Measurements from ENCODE around the gene RPL29.

RPL29 gene

GRCh38 chr3:51966486-51966885 is 29.2 kb downstream of the RPL29 start:
- no peak for TF ChIP-seq CTCF (IDR thresholded peaks at IDR 0.05; ENCODE audit: borderline replicate concordance, control extremely low read depth, extremely low read depth, insufficient read depth, missing control alignments)
- DNase-seq (ENCODE audit: low spot score), result no peak
- in situ Hi-C loops (cut with MboI; ENCODE audit: low sequenced_read_pairs, unreplicated experiment), result no loop called here

DNA sequence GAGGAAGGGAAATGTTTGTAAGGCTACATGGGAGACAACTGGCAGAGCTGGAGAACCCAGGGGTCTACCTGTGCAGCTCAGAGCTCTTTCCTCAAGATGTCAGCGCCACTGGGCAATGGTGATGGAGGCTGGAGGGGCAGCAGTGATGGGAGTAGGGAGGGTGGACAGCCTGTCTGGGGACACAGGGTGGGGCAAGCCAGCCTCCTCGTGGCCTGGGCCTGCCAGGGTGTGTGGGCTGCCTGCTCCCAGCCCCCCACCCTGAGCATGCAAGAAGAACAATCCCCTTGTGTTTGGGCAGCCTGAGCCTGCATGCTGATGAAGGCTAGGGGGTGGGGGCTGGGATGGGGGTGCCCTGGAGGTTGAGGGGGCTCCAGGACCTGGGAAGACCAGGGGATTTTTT is 29.7 kb downstream of the RPL29 start:
- TF ChIP-seq CTCF (IDR thresholded peaks at IDR 0.05; ENCODE audit: borderline replicate concordance, control extremely low read depth, extremely low read depth, insufficient read depth, missing control alignments), result no peak
- in situ Hi-C loops (cut with MboI; ENCODE audit: low sequenced_read_pairs, unreplicated experiment), result no loop called here
- no peak for DNase-seq (ENCODE audit: low spot score)

DNA sequence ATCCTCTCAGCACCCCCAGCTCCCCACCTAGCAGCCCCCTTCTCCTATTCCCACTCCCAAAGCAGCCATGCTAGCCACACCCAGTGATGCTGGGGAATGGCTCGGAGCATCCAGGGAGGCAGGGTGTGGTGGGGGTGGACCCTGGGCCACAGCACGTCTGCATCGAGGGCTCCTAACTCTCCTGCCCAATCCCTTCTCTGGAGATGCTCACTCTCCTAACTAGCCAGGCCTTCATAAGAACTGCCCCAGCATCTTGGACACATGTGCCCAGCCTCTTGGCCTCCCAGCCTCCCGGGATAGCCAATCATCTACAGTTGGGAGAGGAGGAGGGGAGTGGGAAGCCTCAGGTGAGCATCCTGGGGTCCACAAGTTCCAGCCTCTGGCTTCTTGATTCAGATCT is 31.2 kb downstream of the RPL29 start:
- in situ Hi-C loops (cut with MboI; ENCODE audit: low sequenced_read_pairs, unreplicated experiment), result no loop called here
- no peak for TF ChIP-seq CTCF (IDR thresholded peaks at IDR 0.05; ENCODE audit: borderline replicate concordance, control extremely low read depth, extremely low read depth, insufficient read depth, missing control alignments)

DNA sequence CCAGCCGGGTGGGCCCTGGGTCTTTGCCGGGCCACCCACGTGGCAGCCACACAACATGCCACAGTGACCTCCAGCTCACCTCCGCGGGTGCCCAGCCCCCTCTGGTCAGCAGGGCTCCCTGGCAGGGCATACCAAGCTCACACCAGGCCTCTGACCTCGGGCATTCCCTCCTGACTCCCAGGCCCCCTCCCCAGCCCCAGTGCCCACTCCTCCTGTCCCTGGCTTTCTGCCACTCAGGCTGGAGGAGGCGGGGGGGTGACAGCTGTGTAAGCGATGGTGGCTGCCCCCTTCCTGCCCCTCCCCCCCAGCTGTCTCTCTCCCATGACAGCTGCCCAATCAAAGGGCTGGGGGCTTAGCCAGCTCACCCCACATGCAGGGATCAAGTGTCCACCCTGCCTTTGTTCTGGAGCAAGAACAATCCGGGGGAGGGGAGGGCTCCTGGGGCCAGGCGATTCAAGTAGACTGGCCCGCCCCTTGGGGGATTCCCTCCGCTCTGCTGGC is 31.7 kb downstream of the RPL29 start:
- in situ Hi-C loops (cut with MboI; ENCODE audit: low sequenced_read_pairs, unreplicated experiment), result no loop called here
- no peak for DNase-seq (ENCODE audit: low spot score)
- no peak for TF ChIP-seq CTCF (IDR thresholded peaks at IDR 0.05; ENCODE audit: borderline replicate concordance, control extremely low read depth, extremely low read depth, insufficient read depth, missing control alignments)

More for the DNA sequence above, 31.2 kb downstream of the RPL29 start:
- DNase-seq (ENCODE audit: low spot score), result no peak

- in situ Hi-C loops (cut with MboI; ENCODE audit: low sequenced_read_pairs, unreplicated experiment), result no loop called here
- DNase-seq (ENCODE audit: low spot score), result no peak
- TF ChIP-seq CTCF (IDR thresholded peaks at IDR 0.05; ENCODE audit: borderline replicate concordance, control extremely low read depth, extremely low read depth, insufficient read depth, missing control alignments), result no peak
Measured at GRCh38 chr3:51962854-51963530, 32.7 kb downstream of the RPL29 start.

GRCh38 chr3:51961602-51962569 is 33.8 kb downstream of the RPL29 start:
- no peak for TF ChIP-seq CTCF (IDR thresholded peaks at IDR 0.05; ENCODE audit: borderline replicate concordance, control extremely low read depth, extremely low read depth, insufficient read depth, missing control alignments)
- in situ Hi-C loops (cut with MboI; ENCODE audit: low sequenced_read_pairs, unreplicated experiment), result no loop called here
- no peak for DNase-seq (ENCODE audit: low spot score)

Measured in GM13976 (cell line).